NCI-H526 (cell line): ENCODE results near the gene PARVA.

Experiments
- DNase-seq, 2 experiments: peaks; one replicate each; lab custom pipeline; 2025; lab: John Stamatoyannopoulos, UW

Gene PARVA

GRCh38 chr11:12459865-12460444, 82.6 kb downstream of the PARVA start:
- no peak for DNase-seq

GRCh38 chr11:12460466-12460865, 83.1 kb downstream of the PARVA start:
- DNase-seq, result no peak

- DNase-seq, result no peak
Observed at GRCh38 chr11:12461516-12461915, 84.1 kb downstream of the PARVA start.

DNA sequence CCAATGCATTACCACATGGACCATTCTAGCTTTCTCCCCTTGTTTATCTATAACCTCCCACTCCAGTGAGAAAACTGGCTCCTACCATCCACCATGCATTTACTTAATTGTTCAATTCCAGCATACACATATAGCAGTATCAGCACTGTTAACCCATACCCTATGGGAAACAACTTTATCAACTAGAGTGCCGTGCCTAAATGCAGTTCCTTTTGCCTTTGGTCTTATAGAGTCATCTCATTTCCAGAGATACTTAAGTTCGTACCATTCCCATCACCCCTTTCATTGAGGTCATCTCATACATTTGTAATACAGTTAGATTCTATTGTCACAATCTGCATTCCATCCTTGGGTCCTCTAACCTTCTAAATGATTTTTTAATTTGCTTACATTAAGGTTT, 86.9 kb downstream of the PARVA start:
- no peak for DNase-seq

DNA sequence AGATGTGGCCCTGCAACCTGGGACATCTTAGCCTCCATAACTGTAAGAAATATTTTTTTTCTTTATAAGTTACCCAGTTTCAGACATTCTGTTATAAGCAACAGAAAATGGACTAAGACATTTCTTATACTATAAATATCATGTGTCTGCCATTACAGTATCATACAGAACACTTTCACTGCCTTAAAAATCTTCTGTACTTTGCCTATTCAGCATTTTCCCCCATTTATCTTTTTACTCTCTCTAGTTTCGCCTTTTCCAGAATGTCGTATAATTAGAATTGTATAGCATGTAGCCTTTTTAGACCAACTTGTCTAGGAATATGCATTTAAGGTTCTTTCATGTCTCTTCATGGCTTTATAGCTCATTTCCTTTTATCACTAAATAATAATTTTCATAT, 88.0 kb downstream of the PARVA start:
- no peak for DNase-seq

- no peak for DNase-seq
Observed at GRCh38 chr11:12467610-12468009, 90.2 kb downstream of the PARVA start.

DNA sequence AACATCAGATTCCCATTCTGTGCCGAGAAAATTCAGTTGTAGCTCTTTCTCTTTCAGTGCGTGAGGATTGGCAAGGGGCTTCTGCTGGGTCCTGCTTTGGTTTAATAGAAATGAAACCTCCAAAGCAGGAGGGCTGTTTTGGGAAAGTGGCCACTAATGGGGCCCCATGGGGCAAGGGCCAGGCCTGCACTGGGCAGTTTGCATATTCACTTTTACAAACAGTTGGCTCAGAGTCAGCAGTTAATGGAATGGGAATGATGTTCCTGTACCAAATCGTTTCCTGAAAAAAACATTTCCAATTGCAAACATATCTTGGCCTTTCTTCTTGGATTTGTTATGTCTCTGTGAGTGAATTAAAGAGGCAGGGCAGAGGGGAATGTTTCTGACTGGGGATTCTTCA, 92.1 kb downstream of the PARVA start:
- DNase-seq, result no peak

DNA sequence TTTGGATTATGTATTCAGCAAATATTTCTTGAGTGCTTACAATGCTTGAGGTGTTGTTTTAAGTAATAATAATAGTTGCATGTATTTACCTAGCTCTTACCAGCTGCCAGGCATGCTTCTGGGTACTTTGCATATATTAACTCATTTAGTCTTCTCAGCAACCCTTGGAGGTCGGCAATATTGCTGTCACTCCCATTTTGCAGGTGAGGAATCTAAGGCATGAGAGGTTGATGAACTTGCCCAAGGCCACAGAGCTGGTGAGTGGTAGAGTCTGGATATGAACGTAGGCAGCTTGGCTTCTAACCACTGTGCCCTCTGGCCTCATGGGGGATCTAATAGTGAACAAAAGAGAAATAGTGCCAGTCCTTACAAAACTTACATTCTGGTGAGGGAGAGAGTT, 92.9 kb downstream of the PARVA start:
- no peak for DNase-seq

- DNase-seq, result no peak
Observed at GRCh38 chr11:12472401-12473005, 95.1 kb downstream of the PARVA start.

DNA sequence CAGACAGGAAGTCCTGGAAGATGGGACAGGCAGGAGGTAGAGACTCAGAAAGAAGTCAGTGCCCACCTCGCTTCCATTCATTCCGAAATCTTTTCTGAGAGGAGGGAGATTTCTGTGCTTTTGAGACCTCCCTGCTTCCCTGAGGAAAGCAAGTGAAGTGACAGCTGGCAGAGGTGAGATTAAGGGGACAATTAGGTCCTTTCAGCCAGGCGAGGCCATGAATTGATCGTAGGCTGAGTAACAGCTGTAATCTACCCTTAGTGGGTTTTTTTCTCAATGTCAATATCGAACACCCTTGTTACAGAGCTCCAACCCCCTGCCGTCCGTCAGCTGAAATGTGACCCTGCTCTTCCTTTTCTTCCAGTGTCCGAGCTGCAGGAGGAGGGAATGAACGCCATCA, 96.0 kb downstream of the PARVA start:
- DNase-seq, result no peak

GRCh38 chr11:12474871-12475270, 97.5 kb downstream of the PARVA start:
- no peak for DNase-seq

GRCh38 chr11:12478743-12479142, 101.4 kb downstream of the PARVA start:
- no peak for DNase-seq

GRCh38 chr11:12480401-12480800, 103.0 kb downstream of the PARVA start:
- DNase-seq, result no peak

GRCh38 chr11:12482839-12483238, 105.5 kb downstream of the PARVA start:
- DNase-seq, result no peak

DNA sequence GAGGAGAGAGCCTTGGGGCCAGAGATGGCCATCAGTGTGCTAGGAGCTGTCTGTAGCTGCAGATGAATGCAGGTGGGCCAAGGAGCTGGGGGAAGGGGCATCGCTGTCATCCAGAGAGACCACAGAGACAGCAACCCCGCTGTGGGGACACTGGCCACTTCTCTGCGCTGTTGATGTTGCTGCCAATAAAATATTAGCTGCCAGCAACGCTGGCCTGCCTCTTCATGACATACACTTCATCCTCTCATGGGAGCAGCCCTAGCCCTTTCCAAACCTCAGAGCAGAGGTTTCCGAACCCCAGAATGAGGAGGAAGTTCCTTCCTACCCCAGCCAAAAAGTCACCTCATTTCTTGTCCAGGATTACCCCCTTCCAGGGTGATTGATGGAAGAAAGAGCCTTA, 106.2 kb downstream of the PARVA start:
- no peak for DNase-seq

- DNase-seq, result no peak
Observed at GRCh38 chr11:12485328-12485727, 108.0 kb downstream of the PARVA start.

DNA sequence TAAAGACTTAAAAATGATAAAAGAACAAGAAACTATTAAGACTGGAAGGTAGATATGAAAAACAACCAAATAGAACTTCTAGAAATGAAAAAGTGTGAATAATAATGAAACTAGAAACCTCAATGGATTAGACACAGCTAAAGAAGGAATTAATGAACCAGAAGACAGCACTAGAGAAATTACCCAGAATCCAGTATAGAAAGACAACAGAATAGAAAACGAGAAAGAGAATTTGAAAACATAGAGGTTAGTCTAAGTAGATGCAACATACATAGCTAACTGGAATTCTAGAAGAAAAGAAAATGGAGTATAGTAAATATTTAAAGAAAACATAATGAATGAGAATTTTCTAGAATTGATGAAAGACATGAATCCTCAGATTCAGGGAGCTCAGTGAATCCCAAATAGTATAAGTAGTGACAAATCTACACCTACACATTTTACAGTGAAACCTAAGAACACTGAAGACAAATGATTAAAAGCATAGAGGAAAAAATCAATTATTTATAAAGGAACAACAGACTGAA, 111.9 kb downstream of the PARVA start:
- no peak for DNase-seq

GRCh38 chr11:12494699-12495098, 117.3 kb downstream of the PARVA start:
- DNase-seq, result no peak

DNA sequence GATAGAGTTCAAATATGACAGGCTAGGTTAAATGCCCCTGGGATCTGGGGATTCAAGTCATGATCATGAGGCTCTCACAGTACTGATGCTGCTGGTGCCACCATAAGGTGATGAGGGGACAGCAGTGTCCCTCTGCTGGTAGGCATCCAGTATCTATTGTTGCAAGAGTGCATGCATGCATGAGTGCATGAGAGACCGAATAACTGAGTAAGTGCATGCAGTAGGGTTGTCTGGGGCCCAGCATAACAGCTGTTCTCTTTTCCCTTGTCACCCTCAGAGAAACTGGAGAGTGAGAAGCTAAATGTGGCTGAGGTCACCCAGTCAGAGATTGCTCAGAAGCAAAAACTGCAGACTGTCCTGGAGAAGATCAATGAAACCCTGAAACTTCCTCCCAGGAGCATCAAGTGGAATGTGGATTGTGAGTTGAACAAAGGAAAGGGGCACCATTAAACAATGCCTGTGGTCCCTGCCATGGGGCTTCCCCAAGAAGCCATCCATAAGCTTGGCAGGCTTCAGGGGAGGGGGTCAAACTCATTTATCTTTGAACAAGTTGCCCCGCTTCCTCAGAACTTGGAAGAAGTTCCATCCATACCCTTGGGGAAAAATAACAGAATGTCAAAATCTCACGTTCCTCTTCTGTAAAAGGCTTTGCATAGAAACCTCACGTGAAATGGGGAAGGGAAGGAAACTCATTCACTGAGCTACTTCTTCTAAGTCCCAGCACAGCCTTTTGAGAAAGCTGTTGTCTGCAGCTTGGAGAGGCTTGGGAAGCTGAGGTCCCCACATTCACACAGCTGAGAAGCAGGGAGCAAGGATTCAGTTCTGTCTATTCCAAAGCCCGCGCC, 119.0 kb downstream of the PARVA start:
- DNase-seq, result no peak

GRCh38 chr11:12497431-12497830, 120.1 kb downstream of the PARVA start:
- no peak for DNase-seq

GRCh38 chr11:12499071-12499470, 121.7 kb downstream of the PARVA start:
- DNase-seq, result no peak

DNA sequence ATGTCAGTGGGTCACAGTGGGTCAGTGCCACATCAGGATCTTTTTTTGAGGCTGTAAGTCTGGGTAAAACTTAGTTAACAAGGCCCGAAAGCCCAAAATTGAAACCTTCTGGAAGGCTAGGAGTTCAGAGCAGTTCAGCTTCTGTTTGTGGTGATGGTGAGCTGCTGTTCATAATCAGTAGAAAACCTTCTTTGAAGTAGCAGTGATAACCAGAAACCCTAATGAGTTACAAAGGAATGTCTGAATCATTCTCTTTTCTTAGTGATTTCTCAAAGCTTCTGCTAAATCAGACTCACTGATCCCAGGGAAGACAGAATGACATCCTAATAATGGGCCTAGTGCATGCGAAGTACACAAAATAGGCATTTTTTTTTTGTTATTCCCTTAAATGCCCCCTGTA, 124.7 kb downstream of the PARVA start:
- DNase-seq, result no peak

DNA sequence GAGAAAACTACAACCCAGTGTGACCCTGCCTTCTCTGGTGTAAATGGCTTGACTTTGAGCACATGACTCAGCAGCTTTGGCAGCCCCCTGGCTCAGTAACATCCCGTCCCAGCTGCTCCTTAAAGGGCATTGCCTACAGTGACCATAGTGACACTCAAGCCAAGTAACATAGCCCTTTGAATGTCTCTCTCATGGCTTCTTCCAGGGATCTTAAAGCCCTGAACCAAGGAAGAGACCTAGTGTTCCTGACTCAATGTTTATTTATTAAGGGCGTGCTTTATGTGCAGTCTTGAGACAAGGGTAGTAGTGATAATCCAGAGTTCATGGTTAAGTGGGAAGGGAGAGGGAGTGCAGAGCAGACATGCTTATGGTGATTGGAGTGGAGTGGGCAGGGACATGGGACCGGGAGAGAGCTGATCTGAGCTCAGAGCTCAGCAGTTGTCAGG, 125.7 kb downstream of the PARVA start:
- DNase-seq, result no peak
